Subcutaneous adipose tissue (tissue), 4 donors: ENCODE data around the gene S1PR5. TPM values are rescaled to one million over a fixed set of nuclear protein-coding genes. Genes with fewer than 3 reads are reported as not detected.

Experiments used
- CTCF ChIP-seq: fragments of 450-650 bp; IDR thresholded peaks from one replicate; pipeline ENCODE4 v1.5.1; 2016; ENCODE audit warnings: low read depth, mild to moderate bottlenecking, control low read depth, antibody characterized with exemption, moderate library complexity
- small RNA-seq: library from RNA; depleted of rRNA; stranded (forward); fragments of <200 nt; gene quantifications from one replicate; pipeline ENCODE3, GENCODE V24; 2016
- total RNA-seq, 4 donors: library from RNA; depleted of rRNA; stranded (reverse); fragments of >200 nt; gene quantifications; one replicate each; pipeline ENCODE4 v1.1.0, GENCODE V29; 2016

Gene S1PR5
- total RNA-seq, 4 donors from 2014 or later = 0.17 to 0.65 TPM; not detected in 2

GRCh38 chr19:10473192-10473591 is 44.1 kb downstream of the S1PR5 start:
- TF ChIP-seq CTCF = no peak

GRCh38 chr19:10471909-10472308 is 45.3 kb downstream of the S1PR5 start:
- no peak for TF ChIP-seq CTCF

- no peak for TF ChIP-seq CTCF
Observed at GRCh38 chr19:10468133-10468532, 49.1 kb downstream of the S1PR5 start.

- no peak for TF ChIP-seq CTCF
Observed at GRCh38 chr19:10467104-10467706, 50.0 kb downstream of the S1PR5 start.

- TF ChIP-seq CTCF = no peak
Observed at GRCh38 chr19:10464456-10464855, 52.8 kb downstream of the S1PR5 start.

Small RNA genes lying within 50 kb of the gene (small RNA-seq; reads per million reads assigned to genes)
- not detected for gene MIR1238
- gene RNU7-140P = not detected

Other genes starting within 250 kb of the S1PR5 start
- 10 to 100 TPM; 11.4 to 43.4 (median 31.9) TPM for gene ICAM1, start 246.3 kb downstream of the S1PR5 start, total RNA-seq
- gene ICAM4, start 230.5 kb downstream of the S1PR5 start, total RNA-seq = 1 to 10 TPM in 2 of 4 donors, not detected in 2; 1.1 to 2.4 TPM
- gene ICAM5, start 227.5 kb downstream of the S1PR5 start, total RNA-seq = under 1 TPM; 0.16 to 0.68 (median 0.52) TPM
- gene ZGLP1, start 207.6 kb downstream of the S1PR5 start, total RNA-seq = 1 to 10 TPM in 3 of 4 donors, under 1 TPM in 1; 0.49 to 5.8 (median 2.2) TPM
- 10 to 100 TPM in 2 of 4 donors, 1 to 10 TPM in 2; 7.3 to 17.2 (median 9.1) TPM for gene FDX2, start 201.4 kb downstream of the S1PR5 start, total RNA-seq
- gene RAVER1, start 183.9 kb downstream of the S1PR5 start, total RNA-seq = 10 to 100 TPM in 1 of 4 donors, 1 to 10 TPM in 3; 5.9 to 22.4 (median 8.2) TPM
- gene ICAM3, start 177.8 kb downstream of the S1PR5 start, total RNA-seq = 10 to 100 TPM in 1 of 4 donors, 1 to 10 TPM in 3; 4.9 to 17.3 (median 9.2) TPM
- gene TYK2, start 136.9 kb downstream of the S1PR5 start, total RNA-seq = 10 to 100 TPM; 59.2 to 94.4 (median 75.9) TPM
- 100 to 1,000 TPM in 2 of 4 donors, 10 to 100 TPM in 2; 85.3 to 181 (median 119) TPM for gene CDC37, start 113.9 kb downstream of the S1PR5 start, total RNA-seq
- gene PDE4A, start 96.9 kb downstream of the S1PR5 start, total RNA-seq = 10 to 100 TPM; 14.3 to 26.6 (median 17.8) TPM
- 10 to 100 TPM; 36.2 to 55.9 (median 48.0) TPM for gene KEAP1, start 14.1 kb downstream of the S1PR5 start, total RNA-seq
- gene ATG4D, start 26.5 kb upstream of the S1PR5 start, total RNA-seq = 10 to 100 TPM in 1 of 4 donors, 1 to 10 TPM in 3; 5.2 to 20.7 (median 6.9) TPM
- 10 to 100 TPM; 10.4 to 17.4 (median 12.4) TPM for gene KRI1, start 48.6 kb upstream of the S1PR5 start, total RNA-seq
- 10 to 100 TPM in 2 of 4 donors, 1 to 10 TPM in 2; 5.1 to 18.9 (median 8.4) TPM for gene CDKN2D, start 51.5 kb upstream of the S1PR5 start, total RNA-seq
- gene AP1M2, start 69.9 kb upstream of the S1PR5 start, total RNA-seq = under 1 TPM in 1 of 4 donors, not detected in 3; 0.51 TPM
- gene SLC44A2, start 108.1 kb upstream of the S1PR5 start, total RNA-seq = 100 to 1,000 TPM in 1 of 4 donors, 10 to 100 TPM in 3; 52.0 to 112 (median 56.9) TPM
- gene ILF3, start 136.9 kb upstream of the S1PR5 start, total RNA-seq = 100 to 1,000 TPM in 1 of 4 donors, 10 to 100 TPM in 3; 56.8 to 103 (median 77.7) TPM
- 10 to 100 TPM; 13.7 to 30.5 (median 28.8) TPM for gene QTRT1, start 184.0 kb upstream of the S1PR5 start, total RNA-seq
- gene DNM2, start 200.6 kb upstream of the S1PR5 start, total RNA-seq = 100 to 1,000 TPM in 1 of 4 donors, 10 to 100 TPM in 3; 63.9 to 140 (median 91.5) TPM